Measurements from ENCODE around the gene PDZD4. TPM values are rescaled to one million over a fixed set of nuclear protein-coding genes. Genes with fewer than 3 reads are reported as not detected.

Gene PDZD4
- polyA plus RNA-seq, 4 donors, result 7.7 to 10.6 (median 8.8) TPM

- DNase-seq (ENCODE audit: low read depth in 4 of 4, low spot score in 3 of 4), result no peak
Observed at GRCh38 chrX:153774576-153775292, 55.6 kb downstream of the PDZD4 start.

- DNase-seq (ENCODE audit: low read depth in 4 of 4, low spot score in 3 of 4), result no peak
Observed at GRCh38 chrX:153773741-153774575, 56.4 kb downstream of the PDZD4 start.

- DNase-seq (ENCODE audit: low read depth in 4 of 4, low spot score in 3 of 4), result no peak
Observed at GRCh38 chrX:153773218-153773611, 57.1 kb downstream of the PDZD4 start.

- no peak for DNase-seq (ENCODE audit: low read depth in 4 of 4, low spot score in 3 of 4)
Observed at GRCh38 chrX:153772316-153773217, 57.8 kb downstream of the PDZD4 start.

GRCh38 chrX:153771415-153772315, 58.7 kb downstream of the PDZD4 start:
- DNase-seq (ENCODE audit: low read depth in 4 of 4, low spot score in 3 of 4), result no peak

GRCh38 chrX:153770601-153771414, 59.5 kb downstream of the PDZD4 start:
- no peak for DNase-seq (ENCODE audit: low read depth in 4 of 4, low spot score in 3 of 4)

- DNase-seq (ENCODE audit: low read depth in 4 of 4, low spot score in 3 of 4), result no peak
Observed at GRCh38 chrX:153769865-153770600, 60.3 kb downstream of the PDZD4 start.

GRCh38 chrX:153769158-153769864, 61.0 kb downstream of the PDZD4 start:
- no peak for DNase-seq (ENCODE audit: low read depth in 4 of 4, low spot score in 3 of 4)

- DNase-seq (ENCODE audit: low read depth in 4 of 4, low spot score in 3 of 4), result no peak
Observed at GRCh38 chrX:153768311-153769157, 61.8 kb downstream of the PDZD4 start.

GRCh38 chrX:153767674-153768055, 62.7 kb downstream of the PDZD4 start:
- no peak for DNase-seq (ENCODE audit: low read depth in 4 of 4, low spot score in 3 of 4)

- DNase-seq (ENCODE audit: low read depth in 4 of 4, low spot score in 3 of 4), result no peak
Observed at GRCh38 chrX:153766871-153767673, 63.3 kb downstream of the PDZD4 start.

- no peak for DNase-seq (ENCODE audit: low read depth in 4 of 4, low spot score in 3 of 4)
Observed at GRCh38 chrX:153766098-153766817, 64.1 kb downstream of the PDZD4 start.

GRCh38 chrX:153765138-153766079, 64.9 kb downstream of the PDZD4 start:
- no peak for DNase-seq (ENCODE audit: low read depth in 4 of 4, low spot score in 3 of 4)

GRCh38 chrX:153764786-153765137, 65.6 kb downstream of the PDZD4 start:
- DNase-seq (ENCODE audit: low read depth in 4 of 4, low spot score in 3 of 4), result no peak
